Measurements from ENCODE around the gene TIMM23B.
A peak's percentile ranks its signal among the peaks of the same experiment; 100 is the strongest.
"Not testable (repeated sequence)": the region's sequence is repeated elsewhere in the genome, so short reads cannot be mapped to it uniquely, and the experiment has no call there.

The TIMM23B gene

DNA sequence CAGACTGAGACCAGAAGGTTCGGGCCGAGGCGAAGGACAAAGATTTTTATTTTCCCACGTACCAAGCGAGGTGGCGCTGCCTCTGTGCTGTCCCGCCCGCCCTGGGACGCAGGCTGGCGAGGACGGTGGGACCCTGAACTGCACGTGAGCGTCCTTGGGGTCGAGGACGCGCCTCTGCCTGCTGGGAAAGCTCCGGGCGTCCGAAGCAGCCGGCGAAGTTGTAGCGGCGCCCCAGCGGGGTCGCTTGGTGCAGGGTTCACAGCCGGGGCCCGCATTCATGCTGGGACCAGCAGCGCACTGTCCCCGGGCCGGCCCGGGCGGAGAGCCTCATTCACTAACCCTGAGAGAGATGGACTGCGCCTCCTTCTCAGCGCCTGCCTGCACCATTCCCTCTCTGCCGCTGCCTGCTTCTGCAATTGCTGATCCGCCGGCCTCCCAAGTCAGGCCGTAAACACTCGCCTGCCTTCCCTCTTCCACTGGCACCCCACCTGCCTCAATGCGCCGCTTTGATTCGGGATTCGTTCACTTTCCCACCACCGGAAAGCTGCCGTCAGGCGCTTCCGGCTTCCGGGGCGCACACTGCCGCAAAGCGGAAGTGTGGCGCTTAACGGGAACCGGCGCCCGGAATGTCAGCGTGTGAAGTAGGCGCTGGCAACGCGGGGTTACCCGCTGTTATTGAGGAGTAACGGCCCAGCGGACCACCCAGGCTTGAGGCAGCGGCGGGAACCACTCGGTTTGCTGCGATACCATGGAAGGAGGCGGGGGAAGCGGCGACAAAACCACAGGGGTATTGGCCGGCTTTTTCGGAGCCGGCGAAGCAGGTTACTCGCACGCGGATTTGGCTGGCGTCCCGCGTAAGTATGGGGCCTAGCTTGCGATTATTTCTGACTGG is at the start of gene TIMM23B, which contains the start of gene PARG:
TIMM23B (plus strand) TSS at position 607 of the 892 bp plus-strand sequence; CDS start at position 749, 142 bp downstream.
PARG (minus strand) TSS at position 581 of the 892 bp plus-strand sequence; CDS start at position 279, 302 bp downstream.
- DNase-seq: peak; percentile 26

- DNase-seq: not testable (repeated sequence)
Measured at GRCh38 chr10:49899999-49900398, 41.9 kb upstream of the TIMM23B start.

- not testable (repeated sequence) for DNase-seq
Measured at GRCh38 chr10:49900406-49900805, 41.4 kb upstream of the TIMM23B start.

- DNase-seq: not testable (repeated sequence)
Measured at GRCh38 chr10:49903829-49904228, 38.0 kb upstream of the TIMM23B start.

DNA sequence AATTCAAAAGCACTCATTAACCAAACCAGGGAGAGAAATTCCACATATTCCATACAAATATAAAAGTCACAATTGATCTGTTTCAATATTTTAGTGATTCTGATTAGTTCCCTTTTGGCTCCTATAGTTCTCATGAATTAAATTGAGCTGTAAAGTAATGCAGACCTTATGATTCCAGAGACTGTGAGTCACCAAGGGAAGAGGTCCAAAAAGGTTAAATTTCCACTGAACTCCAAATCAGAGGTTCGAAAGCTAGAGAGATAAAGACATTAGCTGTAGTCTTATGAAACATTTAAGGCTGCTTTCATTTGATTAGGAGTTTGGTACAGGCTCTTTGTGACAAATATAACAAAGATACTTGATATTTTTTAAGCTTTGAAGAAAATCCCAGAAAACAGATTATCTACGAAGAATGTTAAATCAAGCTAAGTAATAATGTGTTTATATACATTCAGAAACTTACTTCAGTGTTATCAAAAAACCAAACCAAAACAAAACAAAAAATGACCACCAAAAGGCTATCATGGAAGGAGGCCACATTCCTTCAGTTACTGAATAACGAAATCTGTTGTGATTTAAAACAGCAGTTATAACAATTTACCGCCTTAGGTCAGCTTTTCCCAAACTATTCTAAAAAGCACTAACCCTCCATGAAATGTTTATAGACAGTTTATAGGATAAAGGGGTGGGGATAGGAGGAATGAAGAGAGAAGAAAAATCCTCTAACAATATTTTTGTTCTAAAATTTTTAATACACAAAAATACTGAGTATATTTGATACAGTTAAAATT is 33.4 kb upstream of the TIMM23B start:
- DNase-seq: not testable (repeated sequence)

- DNase-seq: not testable (repeated sequence)
Measured at GRCh38 chr10:49910295-49910694, 31.6 kb upstream of the TIMM23B start.

- not testable (repeated sequence) for DNase-seq
Measured at GRCh38 chr10:49916451-49916850, 25.4 kb upstream of the TIMM23B start.

DNA sequence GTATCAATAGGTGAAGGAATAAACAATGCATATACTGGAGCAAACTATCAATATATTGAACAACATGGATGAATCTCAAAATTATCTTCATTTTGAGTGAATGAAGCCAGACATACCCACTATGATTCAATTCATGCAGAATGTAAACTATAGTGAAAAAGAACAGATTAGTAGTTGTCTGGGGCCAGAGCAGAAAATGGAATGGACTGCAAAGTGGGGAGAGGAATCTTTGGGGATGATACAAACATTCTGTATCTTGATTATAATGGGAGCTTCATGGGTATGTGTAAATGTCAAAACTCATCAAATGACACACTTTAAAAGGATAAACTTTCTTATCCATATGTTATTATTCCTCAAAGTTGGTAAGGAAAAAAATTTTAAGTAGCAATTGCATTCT is 23.9 kb upstream of the TIMM23B start:
- DNase-seq: not testable (repeated sequence)

DNA sequence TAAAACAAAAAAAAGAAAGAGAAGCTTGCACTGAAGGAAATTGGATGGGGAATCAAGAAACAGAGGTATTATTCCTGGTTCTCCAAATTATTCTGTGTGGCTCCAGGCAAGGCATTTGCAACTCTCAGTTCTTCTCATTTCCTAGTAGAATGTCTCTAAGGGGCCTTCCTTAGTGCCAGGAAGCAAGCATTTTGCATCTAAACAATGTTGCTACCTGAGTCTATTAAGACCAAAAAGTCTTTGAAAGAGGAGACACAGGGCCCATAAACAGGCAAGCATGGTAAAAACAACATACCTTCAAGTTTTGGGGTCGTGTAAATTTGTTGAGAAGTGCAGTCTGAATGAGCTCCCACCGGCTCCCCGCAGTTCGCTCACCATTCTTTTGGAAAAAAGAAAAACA is 19.8 kb upstream of the TIMM23B start:
- not testable (repeated sequence) for DNase-seq

- not testable (repeated sequence) for DNase-seq
Measured at GRCh38 chr10:49923572-49923971, 18.3 kb upstream of the TIMM23B start.

- DNase-seq: not testable (repeated sequence)
Measured at GRCh38 chr10:49931276-49931675, 10.6 kb upstream of the TIMM23B start.

DNA sequence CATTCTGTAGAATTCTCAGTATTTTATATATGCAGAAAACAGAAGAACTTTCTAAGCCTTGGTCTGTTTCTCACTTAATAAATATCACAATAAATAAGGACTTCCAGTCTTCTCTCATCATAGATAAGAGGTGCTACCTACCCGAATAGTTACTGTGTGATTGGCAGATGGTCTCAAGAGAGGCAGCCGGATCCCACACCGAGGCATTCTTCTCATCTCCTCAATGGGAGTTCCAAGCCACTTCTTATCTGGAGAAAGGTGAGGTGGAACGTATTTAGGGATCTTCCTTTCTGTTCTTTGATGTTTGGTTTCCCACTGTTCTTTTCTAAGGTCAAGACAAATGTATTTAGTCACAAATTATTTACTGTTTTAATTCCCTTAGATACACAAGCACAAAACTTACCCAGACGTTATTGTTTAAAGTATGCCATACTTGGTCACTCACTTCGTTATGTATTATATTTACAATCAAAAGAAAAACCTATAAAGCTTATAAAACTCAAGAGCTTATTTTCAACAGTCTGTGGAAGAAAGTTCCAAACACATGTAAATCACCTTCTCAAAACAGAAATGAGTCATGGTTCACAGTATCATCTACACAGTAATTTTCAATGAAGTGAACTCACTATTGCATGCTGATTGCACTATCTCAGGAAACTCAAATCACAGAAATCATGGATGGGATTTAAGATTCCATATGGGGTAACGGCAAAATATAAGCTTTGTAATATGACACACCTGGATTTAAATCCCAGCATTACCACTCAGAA is 9.7 kb upstream of the TIMM23B start:
- DNase-seq: not testable (repeated sequence)

- DNase-seq: not testable (repeated sequence)
Measured at GRCh38 chr10:49942339-49942705, 469 bp downstream of the TIMM23B start.

GRCh38 chr10:49943607-49944006 is 1.8 kb downstream of the TIMM23B start:
- not testable (repeated sequence) for DNase-seq

- not testable (repeated sequence) for DNase-seq
Measured at GRCh38 chr10:49948142-49948541, 6.3 kb downstream of the TIMM23B start.

- DNase-seq: not testable (repeated sequence)
Measured at GRCh38 chr10:49948737-49949136, 6.9 kb downstream of the TIMM23B start.

DNA sequence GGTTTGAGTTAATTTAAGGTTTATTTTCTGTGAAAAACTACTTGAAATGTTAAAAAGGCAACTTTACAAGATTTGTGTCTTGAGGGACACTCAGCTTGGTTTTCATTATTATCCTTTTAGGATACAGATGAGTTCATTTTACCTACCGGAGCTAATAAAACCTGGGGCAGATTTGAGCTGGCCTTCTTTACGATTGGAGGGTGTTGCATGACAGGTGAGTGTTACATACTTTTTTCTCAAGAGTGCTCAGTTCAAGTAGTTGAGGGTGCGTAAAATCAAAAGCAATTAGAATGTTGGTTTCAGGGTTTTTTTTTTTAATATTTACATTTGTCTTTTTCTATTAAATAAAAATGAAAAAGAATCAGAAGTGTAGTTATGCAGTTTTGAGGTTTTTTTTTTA is 10.2 kb downstream of the TIMM23B start:
- DNase-seq: not testable (repeated sequence)

- DNase-seq: not testable (repeated sequence)
Measured at GRCh38 chr10:49953122-49953521, 11.3 kb downstream of the TIMM23B start.

- DNase-seq: not testable (repeated sequence)
Measured at GRCh38 chr10:49970331-49970857, 28.5 kb downstream of the TIMM23B start.

DNA sequence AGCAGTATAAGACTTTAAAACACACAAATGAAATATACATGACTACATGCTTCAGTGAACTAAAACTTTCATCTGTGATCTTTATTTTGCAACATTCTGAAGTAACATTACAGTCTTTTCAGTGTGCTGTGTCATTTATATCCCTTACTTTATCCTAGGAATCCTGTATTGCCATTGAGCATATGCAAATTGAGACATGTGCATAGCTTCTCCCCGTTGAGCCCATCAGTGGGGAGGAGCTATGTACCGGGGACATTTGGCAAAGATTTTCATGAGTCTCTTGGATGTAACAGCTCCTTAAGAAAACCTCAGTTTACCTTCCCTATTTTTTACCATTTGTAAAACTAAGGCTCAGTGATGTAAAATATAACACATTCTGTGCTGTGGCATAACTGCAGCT is 29.6 kb downstream of the TIMM23B start:
- DNase-seq: not testable (repeated sequence)

- not testable (repeated sequence) for DNase-seq
Measured at GRCh38 chr10:49972094-49972493, 30.2 kb downstream of the TIMM23B start.

- not testable (repeated sequence) for DNase-seq
Measured at GRCh38 chr10:49977756-49978155, 35.9 kb downstream of the TIMM23B start.
